ENCODE measurements around the gene CEP128. TPM values are rescaled to one million over a fixed set of nuclear protein-coding genes. Genes with fewer than 3 reads are reported as not detected.

Gene CEP128
- polyA plus RNA-seq, 1 donor, result 2.4 TPM

DNA sequence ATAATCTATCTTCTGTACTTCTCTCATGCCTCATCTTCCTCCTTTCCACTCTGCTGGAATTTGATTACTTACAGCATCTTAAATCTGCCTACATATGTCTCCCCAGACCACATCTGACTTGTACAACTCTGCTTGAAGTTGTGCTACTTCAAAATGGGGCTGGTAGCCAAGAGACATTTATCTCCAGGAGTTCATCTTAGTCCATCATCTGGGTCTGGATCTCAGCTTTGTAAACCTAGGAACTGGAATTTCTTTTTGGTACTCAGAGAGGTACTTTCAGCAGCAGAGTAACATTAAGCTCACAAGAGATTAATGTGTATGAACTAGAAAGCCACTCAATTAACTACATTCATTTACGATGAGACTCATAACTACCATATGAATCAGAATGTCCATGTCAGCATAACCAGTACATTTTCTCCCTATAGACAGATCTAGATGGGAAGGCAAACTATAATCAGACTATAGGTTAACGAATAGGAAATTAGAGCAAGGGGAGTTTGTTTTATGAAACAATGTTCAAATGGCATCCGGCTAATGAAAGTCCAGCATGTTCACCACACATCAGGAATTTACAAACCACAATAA, 178.8 kb downstream of the CEP128 start:
- 100% methylated on average over 1 of the region's 3 CpGs for WGBS (ENCODE audit: insufficient coverage, low lambda C conversion rate)
- Histone ChIP-seq H3K4me1 (ENCODE audit: control insufficient read depth, insufficient read depth, low read length) (no peaks in the 10 kb centered on the region), H3K4me3 (ENCODE audit: low read length) (no peak overlapping the region), H3K9me3 (ENCODE audit: control insufficient read depth, low read depth, low read length) (no peaks in the 10 kb centered on the region), H3K36me3 (ENCODE audit: control insufficient read depth, insufficient read depth, low read length) (no peaks in the 10 kb centered on the region), H3K27ac (ENCODE audit: low read length) (no peak overlapping the region), H3K27me3 (ENCODE audit: control insufficient read depth, insufficient read depth, low read length) (no peaks in the 10 kb centered on the region)
- no peak for DNase-seq

DNA sequence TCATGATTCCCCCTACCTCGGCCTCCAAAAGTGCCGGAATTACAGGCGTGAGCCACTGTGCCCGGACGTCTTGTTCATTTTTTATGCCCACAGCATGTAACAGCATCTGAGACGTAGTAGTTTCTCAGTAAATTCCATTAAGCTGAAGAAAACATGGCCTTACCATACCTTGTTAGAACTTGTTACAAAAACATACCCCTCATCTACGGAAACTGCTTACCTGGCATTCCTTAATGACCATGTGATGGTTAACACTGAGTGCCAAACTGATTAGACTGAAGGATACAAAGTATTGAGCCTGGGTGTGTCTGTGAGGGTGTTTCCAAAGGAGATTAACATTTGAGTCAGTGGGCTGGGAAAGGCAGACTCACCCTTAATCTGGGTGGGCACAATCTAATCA, 186.8 kb downstream of the CEP128 start:
- no peak for DNase-seq
- Histone ChIP-seq H3K36me3 (ENCODE audit: control insufficient read depth, insufficient read depth, low read length) (no peaks in the 10 kb centered on the region), H3K4me1 (ENCODE audit: control insufficient read depth, insufficient read depth, low read length) (no peaks in the 10 kb centered on the region), H3K4me3 (ENCODE audit: low read length) (no peak overlapping the region), H3K27me3 (ENCODE audit: control insufficient read depth, insufficient read depth, low read length) (no peaks in the 10 kb centered on the region), H3K9me3 (ENCODE audit: control insufficient read depth, low read depth, low read length) (no peaks in the 10 kb centered on the region), H3K27ac (ENCODE audit: low read length) (no peak overlapping the region)
- no CpG with 5 or more reads among the region's 7 CpGs for WGBS (ENCODE audit: insufficient coverage, low lambda C conversion rate)

DNA sequence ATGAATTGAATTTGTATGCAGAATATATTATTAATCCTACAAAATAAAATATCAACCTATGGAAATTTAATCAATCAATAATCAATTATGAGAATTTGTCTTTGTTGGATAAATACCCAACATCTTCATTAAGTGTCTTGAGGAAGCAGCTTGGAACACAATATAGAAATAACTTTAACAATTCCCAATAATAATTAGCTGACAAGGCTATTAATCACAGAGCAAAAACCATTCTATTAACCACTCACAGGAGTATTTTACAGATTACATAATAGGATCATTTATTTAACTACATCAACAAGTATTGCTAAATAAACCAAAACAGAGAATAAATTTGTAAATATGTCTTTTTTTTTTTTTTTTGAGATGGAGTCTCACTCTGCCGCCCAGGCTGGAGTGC, 190.3 kb downstream of the CEP128 start:
- no peaks in the 10 kb centered on the region for H3K27me3 ChIP-seq (ENCODE audit: control insufficient read depth, insufficient read depth, low read length)
- WGBS (ENCODE audit: insufficient coverage, low lambda C conversion rate), result no CpG with 5 or more reads among the region's 1 CpG
- no peak overlapping the region for H3K4me3 ChIP-seq (ENCODE audit: low read length)
- no peak overlapping the region for H3K27ac ChIP-seq (ENCODE audit: low read length)
- no peak for DNase-seq
- H3K36me3 ChIP-seq (ENCODE audit: control insufficient read depth, insufficient read depth, low read length), result no peaks in the 10 kb centered on the region
- H3K9me3 ChIP-seq (ENCODE audit: control insufficient read depth, low read depth, low read length), result no peaks in the 10 kb centered on the region
- no peaks in the 10 kb centered on the region for H3K4me1 ChIP-seq (ENCODE audit: control insufficient read depth, insufficient read depth, low read length)

DNA sequence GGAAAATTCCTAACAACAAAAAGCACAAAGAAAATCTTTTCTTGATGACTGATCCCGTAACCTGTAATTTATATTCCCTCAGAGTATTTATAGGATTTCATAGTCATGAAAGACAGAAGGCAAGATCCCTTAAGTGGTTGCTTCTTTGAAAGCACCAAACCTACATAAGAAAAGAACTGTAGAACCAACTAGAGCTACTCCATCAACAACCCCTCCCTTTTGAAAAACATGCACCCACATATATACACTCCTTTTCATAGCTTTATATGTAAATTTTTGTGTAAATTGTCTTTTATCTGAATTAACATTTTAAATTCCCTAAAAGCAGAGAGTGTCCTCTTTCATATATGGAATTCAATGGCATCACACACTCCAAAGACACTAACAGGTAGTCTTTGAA, 215.3 kb downstream of the CEP128 start:
- no peak for DNase-seq
- no peak overlapping the region for H3K27ac ChIP-seq (ENCODE audit: low read length)
- WGBS (ENCODE audit: insufficient coverage, low lambda C conversion rate), result 86% methylated on average over 1 of the region's 1 CpG
- no peaks in the 10 kb centered on the region for H3K9me3 ChIP-seq (ENCODE audit: control insufficient read depth, low read depth, low read length)
- no peaks in the 10 kb centered on the region for H3K36me3 ChIP-seq (ENCODE audit: control insufficient read depth, insufficient read depth, low read length)
- no peaks in the 10 kb centered on the region for H3K4me1 ChIP-seq (ENCODE audit: control insufficient read depth, insufficient read depth, low read length)
- H3K27me3 ChIP-seq (ENCODE audit: control insufficient read depth, insufficient read depth, low read length), result no peaks in the 10 kb centered on the region
- no peak overlapping the region for H3K4me3 ChIP-seq (ENCODE audit: low read length)

DNA sequence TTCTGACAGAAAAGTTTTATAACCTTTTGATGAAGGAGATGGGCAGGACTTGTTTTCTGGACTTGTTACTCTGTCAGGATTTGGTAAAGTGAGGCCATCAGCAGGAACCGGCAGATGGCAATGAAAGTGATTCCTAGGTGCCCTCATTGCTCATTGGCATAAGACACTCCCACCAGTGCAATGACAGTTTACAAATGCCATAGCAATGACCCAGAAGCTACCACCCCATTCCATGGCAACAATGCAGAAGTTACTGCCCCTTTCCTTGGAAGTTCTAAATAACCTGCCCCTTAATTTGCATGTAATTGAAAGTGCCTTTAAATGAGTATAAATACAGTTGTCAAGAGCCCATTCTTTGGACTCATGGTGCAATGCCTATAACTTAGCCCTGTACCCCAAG, 222.6 kb downstream of the CEP128 start:
- Histone ChIP-seq H3K4me1 (ENCODE audit: control insufficient read depth, insufficient read depth, low read length) (no peaks in the 10 kb centered on the region), H3K27ac (ENCODE audit: low read length) (no peak overlapping the region), H3K9me3 (ENCODE audit: control insufficient read depth, low read depth, low read length) (no peaks in the 10 kb centered on the region), H3K36me3 (ENCODE audit: control insufficient read depth, insufficient read depth, low read length) (no peaks in the 10 kb centered on the region), H3K27me3 (ENCODE audit: control insufficient read depth, insufficient read depth, low read length) (no peaks in the 10 kb centered on the region), H3K4me3 (ENCODE audit: low read length) (no peak overlapping the region)
- WGBS (ENCODE audit: insufficient coverage, low lambda C conversion rate), result no CpG with 5 or more reads among the region's 1 CpG
- no peak for DNase-seq

DNA sequence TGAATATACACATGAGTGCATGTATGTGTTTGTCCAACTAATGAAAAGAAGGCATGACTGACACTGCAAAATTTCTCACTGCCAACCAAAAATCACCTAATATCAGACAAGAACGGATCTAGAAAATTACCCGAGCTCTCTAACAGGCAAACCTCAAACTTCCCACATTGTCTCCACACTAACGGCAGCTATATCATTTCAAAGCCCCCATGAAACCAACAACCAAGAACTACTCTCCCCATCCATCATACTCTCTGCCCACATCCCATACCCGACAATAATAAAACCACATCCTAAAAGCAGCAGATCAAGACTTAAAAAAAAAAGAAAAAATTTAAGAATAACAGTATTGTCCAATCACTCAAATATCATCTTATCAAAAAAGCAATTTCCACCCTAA, 227.1 kb downstream of the CEP128 start:
- Histone ChIP-seq H3K36me3 (ENCODE audit: control insufficient read depth, insufficient read depth, low read length) (no peaks in the 10 kb centered on the region), H3K27ac (ENCODE audit: low read length) (no peak overlapping the region), H3K27me3 (ENCODE audit: control insufficient read depth, insufficient read depth, low read length) (no peaks in the 10 kb centered on the region), H3K4me3 (ENCODE audit: low read length) (no peak overlapping the region), H3K4me1 (ENCODE audit: control insufficient read depth, insufficient read depth, low read length) (no peaks in the 10 kb centered on the region), H3K9me3 (ENCODE audit: control insufficient read depth, low read depth, low read length) (no peaks in the 10 kb centered on the region)
- WGBS (ENCODE audit: insufficient coverage, low lambda C conversion rate), result no CpG with 5 or more reads among the region's 4 CpGs
- DNase-seq, result no peak

DNA sequence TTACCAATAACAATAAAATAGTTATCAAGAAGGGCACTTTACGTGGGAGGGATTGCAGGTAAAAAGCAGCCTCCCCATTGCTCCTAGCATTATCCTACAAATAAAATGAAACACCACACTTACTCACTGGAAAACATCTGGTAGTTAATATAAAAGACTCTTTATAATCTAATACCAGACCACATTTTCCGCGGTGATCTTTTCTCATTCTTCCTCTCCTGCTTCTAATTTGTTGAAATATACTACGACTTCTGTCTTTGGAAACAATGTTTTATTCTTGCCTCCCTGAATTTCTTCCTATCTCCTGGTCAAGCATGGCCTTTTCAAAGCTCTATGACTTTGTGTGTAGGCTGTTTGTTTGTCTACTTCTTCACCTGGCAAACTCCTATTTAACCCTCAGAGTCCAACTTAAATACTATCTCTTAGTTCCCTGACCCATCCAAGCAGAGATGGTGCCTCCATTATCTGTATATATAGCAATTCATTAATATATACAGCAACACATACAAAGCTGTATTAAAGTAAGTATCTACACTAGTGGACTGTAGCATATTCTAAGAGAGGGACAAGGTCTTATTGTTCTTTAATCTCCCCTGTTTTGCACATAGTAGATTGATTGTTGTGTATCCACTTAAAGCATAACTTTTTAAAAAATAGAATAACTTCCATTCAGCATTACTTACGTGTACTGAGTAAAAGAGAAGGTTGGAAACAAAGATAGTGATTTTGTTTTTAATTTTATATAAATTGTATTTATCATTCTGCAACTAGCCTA, 228.3 kb downstream of the CEP128 start:
- no peak for DNase-seq
- WGBS (ENCODE audit: insufficient coverage, low lambda C conversion rate), result 78% methylated on average over 4 of the region's 5 CpGs
- no peaks in the 10 kb centered on the region for H3K9me3 ChIP-seq (ENCODE audit: control insufficient read depth, low read depth, low read length)
- H3K4me3 ChIP-seq (ENCODE audit: low read length), result no peak overlapping the region
- H3K4me1 ChIP-seq (ENCODE audit: control insufficient read depth, insufficient read depth, low read length), result no peaks in the 10 kb centered on the region
- no peaks in the 10 kb centered on the region for H3K36me3 ChIP-seq (ENCODE audit: control insufficient read depth, insufficient read depth, low read length)
- no peak overlapping the region for H3K27ac ChIP-seq (ENCODE audit: low read length)
- H3K27me3 ChIP-seq (ENCODE audit: control insufficient read depth, insufficient read depth, low read length), result no peaks in the 10 kb centered on the region

DNA sequence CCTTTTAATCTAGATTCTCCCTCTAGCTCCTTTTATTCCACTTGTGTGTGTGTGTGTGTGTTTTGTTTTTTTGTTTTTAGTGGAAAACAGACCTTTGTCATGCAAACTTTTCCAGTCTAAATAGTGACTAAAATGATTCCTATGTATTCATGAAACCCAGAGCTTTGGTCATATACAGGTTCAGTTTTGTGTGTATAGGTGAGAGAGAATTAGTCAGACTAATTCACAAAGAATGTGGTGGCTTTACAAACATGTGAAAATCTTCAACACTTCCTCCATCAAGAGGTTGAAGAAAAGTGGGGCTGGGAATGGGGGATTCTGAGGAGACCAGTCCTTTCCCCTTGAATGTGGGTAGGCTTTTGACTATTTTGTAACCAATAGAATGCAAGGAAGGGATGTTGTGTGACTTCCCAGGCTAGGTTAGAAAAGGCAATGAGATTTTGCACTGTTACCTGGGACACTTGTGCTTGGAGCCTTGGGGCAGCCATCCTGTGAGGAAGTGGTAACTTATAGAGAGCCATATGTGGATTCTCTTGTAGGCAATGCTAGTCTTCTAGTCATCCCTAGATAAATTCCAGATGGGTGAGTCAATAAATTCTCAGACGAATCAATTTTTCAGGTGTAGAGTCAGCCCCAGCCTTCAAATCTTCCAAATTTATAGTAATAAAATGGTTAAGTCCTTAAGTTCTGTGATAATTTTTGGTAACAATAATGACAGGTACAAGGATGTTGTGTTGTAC, 236.1 kb downstream of the CEP128 start:
- H3K36me3 ChIP-seq (ENCODE audit: control insufficient read depth, insufficient read depth, low read length), result no peaks in the 10 kb centered on the region
- H3K4me3 ChIP-seq (ENCODE audit: low read length), result no peak overlapping the region
- H3K27ac ChIP-seq (ENCODE audit: low read length), result no peak overlapping the region
- no peaks in the 10 kb centered on the region for H3K27me3 ChIP-seq (ENCODE audit: control insufficient read depth, insufficient read depth, low read length)
- H3K4me1 ChIP-seq (ENCODE audit: control insufficient read depth, insufficient read depth, low read length), result no peaks in the 10 kb centered on the region
- no CpG with 5 or more reads among the region's 1 CpG for WGBS (ENCODE audit: insufficient coverage, low lambda C conversion rate)
- no peaks in the 10 kb centered on the region for H3K9me3 ChIP-seq (ENCODE audit: control insufficient read depth, low read depth, low read length)
- DNase-seq, result no peak

DNA sequence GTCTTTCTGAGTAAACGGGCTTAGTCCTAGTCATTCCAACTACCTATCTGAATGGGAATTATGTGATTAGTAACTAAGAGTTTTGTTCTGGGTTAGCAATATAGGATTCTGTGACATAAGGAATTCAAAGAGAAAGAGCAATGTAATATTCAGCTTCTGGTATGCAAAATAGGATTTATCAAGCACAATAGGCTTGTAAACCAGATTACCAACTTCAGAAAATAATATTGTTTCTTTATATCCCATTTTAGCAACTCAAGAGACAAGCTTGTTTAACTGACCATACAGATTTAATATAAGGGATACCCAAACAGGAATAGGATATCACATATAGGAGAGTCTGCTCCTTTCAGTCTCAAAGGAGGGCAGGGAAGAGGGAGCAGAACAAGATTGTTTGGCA, 240.9 kb downstream of the CEP128 start:
- Histone ChIP-seq H3K36me3 (ENCODE audit: control insufficient read depth, insufficient read depth, low read length) (no peaks in the 10 kb centered on the region), H3K4me3 (ENCODE audit: low read length) (no peak overlapping the region), H3K27me3 (ENCODE audit: control insufficient read depth, insufficient read depth, low read length) (no peaks in the 10 kb centered on the region), H3K9me3 (ENCODE audit: control insufficient read depth, low read depth, low read length) (no peaks in the 10 kb centered on the region), H3K27ac (ENCODE audit: low read length) (no peak overlapping the region), H3K4me1 (ENCODE audit: control insufficient read depth, insufficient read depth, low read length) (no peaks in the 10 kb centered on the region)
- DNase-seq, result no peak
- 100% methylated on average over 1 of the region's 1 CpG for WGBS (ENCODE audit: insufficient coverage, low lambda C conversion rate)

DNA sequence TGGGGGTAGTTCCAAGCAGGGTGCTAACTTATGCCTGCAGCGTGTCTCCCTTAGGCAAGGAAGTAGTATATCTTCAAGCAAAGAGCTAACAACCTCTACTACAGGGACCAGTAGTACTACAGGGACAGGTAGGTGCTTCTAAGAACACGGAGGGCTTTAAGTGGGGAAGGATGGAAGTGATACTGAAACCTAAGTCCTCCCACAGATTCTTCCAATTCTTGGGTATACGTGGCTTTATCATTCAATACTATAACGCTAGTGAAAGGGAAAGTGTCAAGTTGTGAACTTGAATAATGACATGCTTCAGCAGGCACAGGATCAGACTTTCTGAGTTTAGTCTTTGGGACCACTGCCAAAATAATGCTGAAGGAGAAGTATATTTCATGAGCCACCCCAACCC, 241.7 kb downstream of the CEP128 start:
- no peak overlapping the region for H3K27ac ChIP-seq (ENCODE audit: low read length)
- no peaks in the 10 kb centered on the region for H3K9me3 ChIP-seq (ENCODE audit: control insufficient read depth, low read depth, low read length)
- H3K27me3 ChIP-seq (ENCODE audit: control insufficient read depth, insufficient read depth, low read length), result no peaks in the 10 kb centered on the region
- no peak for DNase-seq
- H3K4me1 ChIP-seq (ENCODE audit: control insufficient read depth, insufficient read depth, low read length), result no peaks in the 10 kb centered on the region
- no peaks in the 10 kb centered on the region for H3K36me3 ChIP-seq (ENCODE audit: control insufficient read depth, insufficient read depth, low read length)
- H3K4me3 ChIP-seq (ENCODE audit: low read length), result no peak overlapping the region
- WGBS (ENCODE audit: insufficient coverage, low lambda C conversion rate), result no CpG with 5 or more reads among the region's 4 CpGs
